ENCODE results near the gene TM4SF4.
A peak's percentile ranks its signal among the peaks of the same experiment; 100 is the strongest.

The TM4SF4 gene

GRCh38 chr3:149489060-149489690, 14.7 kb downstream of the TM4SF4 start:
- Histone ChIP-seq H3K79me1 (ENCODE audit: low read length) (no peaks in the 10 kb centered on the region), H2AK5ac (ENCODE audit: low read length) (no peak overlapping the region), H3K4me3 (ENCODE audit: low read length) (no peak overlapping the region), H4K5ac (ENCODE audit: low read length) (no peak overlapping the region), H3K79me2 (ENCODE audit: control insufficient read depth, insufficient read depth, low read length) (no peaks in the 10 kb centered on the region), H3K9ac (ENCODE audit: low read length) (no peak overlapping the region), H2BK5ac (ENCODE audit: low read length) (no peak overlapping the region), H3K18ac (ENCODE audit: low read length) (no peak overlapping the region), H3K36me3 (ENCODE audit: control insufficient read depth, insufficient read depth, low read length) (no peaks in the 10 kb centered on the region), H3K27me3 (ENCODE audit: insufficient read depth, low read length, poor library complexity) (no peaks in the 10 kb centered on the region), H3K4ac (ENCODE audit: low read depth, low read length) (no peak overlapping the region), H2BK120ac (ENCODE audit: low read depth, low read length) (no peak overlapping the region), H2BK15ac (replicated peaks; ENCODE audit: low read depth) (no peak overlapping the region), H4K8ac (ENCODE audit: low read depth, low read length) (no peak overlapping the region), H3K4me1 (ENCODE audit: control insufficient read depth, low read depth, low read length) (no peaks in the 10 kb centered on the region), H3K4me2 (ENCODE audit: low read length) (no peak overlapping the region), H3K27ac (ENCODE audit: low read depth, low read length) (no peak overlapping the region), H3K23ac (ENCODE audit: low read length) (no peak overlapping the region), H3K56ac (ENCODE audit: low read length) (no peak overlapping the region)
- WGBS (ENCODE audit: extremely low coverage, insufficient coverage, low lambda C conversion rate): no CpG with 5 or more reads among the region's 6 CpGs
- peak; percentile 60 for DNase-seq

DNA sequence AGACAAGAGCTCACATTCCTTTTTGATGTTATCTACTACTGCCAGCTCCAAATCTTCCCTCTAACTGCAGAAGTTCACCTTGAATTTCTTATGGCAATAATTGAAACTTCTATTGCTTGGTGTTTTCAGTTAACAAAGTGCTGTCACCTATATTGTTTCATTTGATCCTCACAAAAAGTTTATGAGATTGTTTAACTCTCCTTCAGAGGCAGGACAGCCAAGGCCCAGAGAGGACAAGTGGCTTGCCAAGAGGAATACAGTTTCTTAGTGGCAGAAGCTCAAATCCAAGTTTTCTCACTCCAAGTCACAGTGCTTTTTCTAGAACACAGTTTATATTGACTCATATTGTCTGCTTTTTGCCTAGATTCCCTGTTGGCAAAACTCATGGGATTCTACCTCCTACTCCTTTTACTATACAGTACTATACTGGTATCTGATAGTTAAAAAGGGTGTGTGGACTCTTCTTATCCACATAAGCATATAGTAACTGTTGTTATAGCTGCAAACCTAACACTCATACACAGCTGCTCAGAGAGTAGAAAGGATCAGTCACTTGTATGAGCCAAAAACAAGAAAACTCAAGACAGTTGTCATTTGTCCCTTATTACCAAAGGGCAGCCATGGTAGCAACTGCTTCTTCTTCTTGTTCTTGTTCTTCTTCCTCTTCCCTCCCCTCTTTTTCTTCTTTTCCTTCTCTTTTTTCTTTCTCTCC, 15.9 kb downstream of the TM4SF4 start:
- no peaks in the 10 kb centered on the region for H3K79me2 ChIP-seq (ENCODE audit: control insufficient read depth, insufficient read depth, low read length)
- no peak overlapping the region for H3K4me3 ChIP-seq (ENCODE audit: low read length)
- H3K27me3 ChIP-seq (ENCODE audit: insufficient read depth, low read length, poor library complexity): no peaks in the 10 kb centered on the region
- no peak overlapping the region for H3K18ac ChIP-seq (ENCODE audit: low read length)
- no peak overlapping the region for H4K5ac ChIP-seq (ENCODE audit: low read length)
- no peak overlapping the region for H3K23ac ChIP-seq (ENCODE audit: low read length)
- H2BK5ac ChIP-seq (ENCODE audit: low read length): no peak overlapping the region
- no peak overlapping the region for H2AK5ac ChIP-seq (ENCODE audit: low read length)
- H3K36me3 ChIP-seq (ENCODE audit: control insufficient read depth, insufficient read depth, low read length): no peaks in the 10 kb centered on the region
- H2BK120ac ChIP-seq (ENCODE audit: low read depth, low read length): no peak overlapping the region
- peak; percentile 37 for DNase-seq
- no peaks in the 10 kb centered on the region for H3K79me1 ChIP-seq (ENCODE audit: low read length)
- H3K4ac ChIP-seq (ENCODE audit: low read depth, low read length): no peak overlapping the region
- H3K56ac ChIP-seq (ENCODE audit: low read length): no peak overlapping the region
- H2BK15ac ChIP-seq (replicated peaks; ENCODE audit: low read depth): no peak overlapping the region
- H3K4me1 ChIP-seq (ENCODE audit: control insufficient read depth, low read depth, low read length): no peaks in the 10 kb centered on the region
- no peak overlapping the region for H3K27ac ChIP-seq (ENCODE audit: low read depth, low read length)
- no peak overlapping the region for H3K4me2 ChIP-seq (ENCODE audit: low read length)
- no peak overlapping the region for H3K9ac ChIP-seq (ENCODE audit: low read length)
- no peak overlapping the region for H4K8ac ChIP-seq (ENCODE audit: low read depth, low read length)

DNA sequence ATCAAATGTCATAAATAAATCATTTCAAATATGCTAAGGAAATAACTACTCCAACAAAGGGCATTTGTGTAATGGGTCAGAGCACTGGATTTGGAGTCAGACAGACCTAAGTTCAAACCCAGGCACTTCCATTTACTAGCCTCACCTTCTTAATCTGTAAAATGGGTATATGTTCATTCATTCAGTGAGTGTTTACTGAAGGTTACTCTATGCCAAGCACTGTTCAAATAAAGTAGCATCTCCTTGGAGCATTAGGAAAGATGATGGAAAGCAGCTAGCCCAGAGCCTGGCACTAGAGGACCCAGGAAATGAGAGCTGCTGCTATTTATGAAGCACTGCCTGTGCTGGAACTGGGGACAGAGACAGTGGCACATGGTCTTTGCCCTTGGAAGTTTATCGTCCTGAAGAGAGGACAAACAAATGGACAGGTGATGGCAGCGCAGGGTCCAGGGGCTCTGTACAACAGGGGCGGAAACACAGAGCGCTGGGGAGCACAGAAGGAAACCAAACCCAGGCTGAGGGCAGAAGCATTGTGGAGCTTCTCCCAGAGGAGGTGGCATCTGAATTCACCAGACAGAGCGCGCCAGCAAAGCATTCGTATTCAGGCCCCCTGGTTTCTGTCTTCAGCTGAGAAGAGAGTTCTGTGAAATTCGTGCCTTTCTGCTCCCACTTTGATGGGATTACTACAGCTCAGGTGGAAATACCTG, 19.0 kb downstream of the TM4SF4 start:
- Histone ChIP-seq H3K18ac (ENCODE audit: low read length) (no peak overlapping the region), H3K9ac (ENCODE audit: low read length) (peak overlapping the region; percentile 22), H2BK5ac (ENCODE audit: low read length) (no peak overlapping the region), H3K27me3 (ENCODE audit: insufficient read depth, low read length, poor library complexity) (no peaks in the 10 kb centered on the region), H3K79me1 (ENCODE audit: low read length) (no peaks in the 10 kb centered on the region), H3K4me1 (ENCODE audit: control insufficient read depth, low read depth, low read length) (no peaks in the 10 kb centered on the region), H3K4me2 (ENCODE audit: low read length) (no peak overlapping the region), H2BK120ac (ENCODE audit: low read depth, low read length) (no peak overlapping the region), H4K8ac (ENCODE audit: low read depth, low read length) (no peak overlapping the region), H3K4me3 (ENCODE audit: low read length) (no peak overlapping the region), H3K23ac (ENCODE audit: low read length) (no peak overlapping the region), H3K4ac (ENCODE audit: low read depth, low read length) (no peak overlapping the region), H3K56ac (ENCODE audit: low read length) (no peak overlapping the region), H4K5ac (ENCODE audit: low read length) (no peak overlapping the region), H2AK5ac (ENCODE audit: low read length) (no peak overlapping the region), H3K36me3 (ENCODE audit: control insufficient read depth, insufficient read depth, low read length) (no peaks in the 10 kb centered on the region), H3K27ac (ENCODE audit: low read depth, low read length) (no peak overlapping the region), H2BK15ac (replicated peaks; ENCODE audit: low read depth) (no peak overlapping the region), H3K79me2 (ENCODE audit: control insufficient read depth, insufficient read depth, low read length) (no peaks in the 10 kb centered on the region)
- no CpG with 5 or more reads among the region's 8 CpGs for WGBS (ENCODE audit: extremely low coverage, insufficient coverage, low lambda C conversion rate)
- DNase-seq: no peak

DNA sequence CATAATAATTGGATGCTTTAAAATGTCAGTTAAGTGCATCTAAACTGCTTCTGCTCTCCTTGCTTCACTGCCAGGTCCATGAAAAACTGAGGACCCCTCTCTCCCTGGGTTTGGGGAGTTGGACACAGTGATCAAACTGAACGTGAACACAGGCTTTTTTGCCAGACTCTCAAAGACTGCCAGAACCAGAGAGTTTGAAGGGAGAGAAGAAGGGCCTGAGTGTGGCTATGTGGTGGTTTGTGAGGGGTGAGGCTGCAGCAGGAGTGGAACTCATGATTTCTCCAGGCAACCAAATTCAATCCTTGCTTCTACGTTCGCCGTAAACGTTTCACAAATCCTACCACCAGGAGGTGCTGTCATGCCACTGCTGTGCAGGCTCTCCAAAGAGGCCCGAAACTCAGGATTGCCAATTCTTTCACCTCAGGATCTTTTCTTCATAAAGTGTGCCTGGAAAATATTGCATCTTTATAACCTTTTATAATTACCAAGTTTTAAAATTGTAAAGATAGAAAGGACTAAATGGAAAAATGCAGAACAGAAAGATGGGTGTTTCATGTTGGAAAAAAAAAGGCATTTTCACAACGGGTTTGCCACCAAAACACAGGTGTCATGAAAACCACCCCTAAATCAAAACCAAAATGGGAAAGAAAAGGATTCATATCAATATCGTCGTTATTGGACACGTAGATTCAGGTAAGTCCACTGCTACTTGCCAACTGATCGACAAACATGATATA, 19.7 kb downstream of the TM4SF4 start:
- no peak overlapping the region for H3K27ac ChIP-seq (ENCODE audit: low read depth, low read length)
- no peak overlapping the region for H2BK120ac ChIP-seq (ENCODE audit: low read depth, low read length)
- H3K9ac ChIP-seq (ENCODE audit: low read length): peak overlapping the region; percentile 22
- no peak overlapping the region for H4K8ac ChIP-seq (ENCODE audit: low read depth, low read length)
- no peaks in the 10 kb centered on the region for H3K79me1 ChIP-seq (ENCODE audit: low read length)
- H3K27me3 ChIP-seq (ENCODE audit: insufficient read depth, low read length, poor library complexity): no peaks in the 10 kb centered on the region
- H2BK15ac ChIP-seq (replicated peaks; ENCODE audit: low read depth): no peak overlapping the region
- no peak overlapping the region for H3K4me2 ChIP-seq (ENCODE audit: low read length)
- H3K4ac ChIP-seq (ENCODE audit: low read depth, low read length): no peak overlapping the region
- peak; percentile 76 for DNase-seq
- H3K18ac ChIP-seq (ENCODE audit: low read length): no peak overlapping the region
- no peak overlapping the region for H2AK5ac ChIP-seq (ENCODE audit: low read length)
- no peak overlapping the region for H3K4me3 ChIP-seq (ENCODE audit: low read length)
- H2BK5ac ChIP-seq (ENCODE audit: low read length): no peak overlapping the region
- H3K56ac ChIP-seq (ENCODE audit: low read length): no peak overlapping the region
- H3K36me3 ChIP-seq (ENCODE audit: control insufficient read depth, insufficient read depth, low read length): no peaks in the 10 kb centered on the region
- H3K23ac ChIP-seq (ENCODE audit: low read length): no peak overlapping the region
- no peak overlapping the region for H4K5ac ChIP-seq (ENCODE audit: low read length)
- no CpG with 5 or more reads among the region's 11 CpGs for WGBS (ENCODE audit: extremely low coverage, insufficient coverage, low lambda C conversion rate)
- H3K4me1 ChIP-seq (ENCODE audit: control insufficient read depth, low read depth, low read length): no peaks in the 10 kb centered on the region
- no peaks in the 10 kb centered on the region for H3K79me2 ChIP-seq (ENCODE audit: control insufficient read depth, insufficient read depth, low read length)

DNA sequence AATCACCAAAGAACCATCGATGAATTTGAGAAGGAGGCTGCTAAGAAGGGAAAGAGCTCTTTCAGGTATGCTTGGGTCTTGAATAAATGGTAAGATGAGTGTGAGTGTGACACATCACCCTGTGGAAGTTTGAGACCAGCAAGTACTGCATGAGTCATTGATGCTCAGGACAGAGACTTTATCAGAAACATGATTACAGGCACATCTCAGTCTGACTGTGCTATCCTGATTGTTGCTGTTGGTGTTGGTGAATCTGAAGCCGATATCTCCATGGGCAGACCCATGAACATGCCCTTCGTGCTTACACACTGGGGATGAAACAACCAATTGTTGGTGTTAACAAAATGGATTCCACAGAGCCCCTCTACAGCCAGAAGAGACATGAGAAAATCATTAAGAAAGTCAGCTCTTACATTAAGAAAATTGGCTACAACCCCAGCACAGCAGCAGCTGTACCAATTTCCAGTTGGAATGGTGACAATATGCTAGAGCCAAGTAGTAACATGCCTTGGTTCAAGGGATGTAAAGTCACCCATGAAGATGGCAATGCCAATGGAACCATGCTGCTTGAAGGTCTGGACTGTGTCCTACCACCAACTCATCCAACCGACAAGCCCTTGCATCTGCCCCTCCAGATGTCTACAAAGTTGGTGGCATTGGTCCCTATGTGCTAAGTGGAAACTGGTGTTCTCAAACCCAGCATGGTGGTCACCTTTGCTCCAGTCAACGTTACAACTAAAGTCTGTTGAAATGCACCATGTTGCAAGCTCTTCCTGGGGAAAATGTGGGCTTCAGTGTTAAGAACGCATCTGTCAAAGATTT, 20.5 kb downstream of the TM4SF4 start:
- no peak overlapping the region for H3K4me3 ChIP-seq (ENCODE audit: low read length)
- H3K4ac ChIP-seq (ENCODE audit: low read depth, low read length): no peak overlapping the region
- no peak overlapping the region for H2BK15ac ChIP-seq (replicated peaks; ENCODE audit: low read depth)

More for the DNA sequence above, 20.5 kb downstream of the TM4SF4 start:
- no peak overlapping the region for H4K5ac ChIP-seq (ENCODE audit: low read length)
- WGBS (ENCODE audit: extremely low coverage, insufficient coverage, low lambda C conversion rate): no CpG with 5 or more reads among the region's 6 CpGs
- H3K79me2 ChIP-seq (ENCODE audit: control insufficient read depth, insufficient read depth, low read length): no peaks in the 10 kb centered on the region
- H3K36me3 ChIP-seq (ENCODE audit: control insufficient read depth, insufficient read depth, low read length): no peaks in the 10 kb centered on the region
- H3K4me1 ChIP-seq (ENCODE audit: control insufficient read depth, low read depth, low read length): no peaks in the 10 kb centered on the region
- H3K27ac ChIP-seq (ENCODE audit: low read depth, low read length): no peak overlapping the region
- no peak for DNase-seq
- H2BK120ac ChIP-seq (ENCODE audit: low read depth, low read length): no peak overlapping the region
- H3K23ac ChIP-seq (ENCODE audit: low read length): no peak overlapping the region
- no peak overlapping the region for H3K9ac ChIP-seq (ENCODE audit: low read length)
- H2AK5ac ChIP-seq (ENCODE audit: low read length): no peak overlapping the region
- H3K18ac ChIP-seq (ENCODE audit: low read length): no peak overlapping the region
- H3K56ac ChIP-seq (ENCODE audit: low read length): no peak overlapping the region
- no peaks in the 10 kb centered on the region for H3K79me1 ChIP-seq (ENCODE audit: low read length)
- no peaks in the 10 kb centered on the region for H3K27me3 ChIP-seq (ENCODE audit: insufficient read depth, low read length, poor library complexity)
- no peak overlapping the region for H4K8ac ChIP-seq (ENCODE audit: low read depth, low read length)
- no peak overlapping the region for H3K4me2 ChIP-seq (ENCODE audit: low read length)
- no peak overlapping the region for H2BK5ac ChIP-seq (ENCODE audit: low read length)
